Neural cell (in vitro differentiated cells): Measurements from ENCODE around the gene RAP1GAP2. TPM values are rescaled to one million over a fixed set of nuclear protein-coding genes. Genes with fewer than 3 reads are reported as not detected.

Experiments
- H2AFZ ChIP-seq: fragments of 200-600, 300-800 bp; sonication (generic), shearing (Covaris generic); 2 replicates; pipeline ENCODE4 v1.6.0; 2014; ENCODE audit warnings: low read depth, mild to moderate bottlenecking, antibody characterized with exemption, low read length, moderate library complexity
- H3F3A ChIP-seq: fragments of 200-600 bp; shearing (Covaris generic); 2 replicates; pipeline ENCODE4 v1.6.1; 2016; ENCODE audit warnings: mild to moderate bottlenecking, moderate library complexity, mixed read lengths, antibody characterized with exemption, low read length; ENCODE audit not compliant: insufficient read depth, poor library complexity, severe bottlenecking
- H3K27ac ChIP-seq: fragments of 200-600, 300-800 bp; sonication (generic), shearing (Covaris generic); 2 replicates; pipeline ENCODE4 v1.5.1; 2014; ENCODE audit warnings: mild to moderate bottlenecking, low read length, moderate library complexity
- H3K27me3 ChIP-seq: fragments of 300-800, 200-600 bp; sonication (generic), shearing (Covaris generic); 2 replicates; pipeline ENCODE4 v1.6.0; 2014; ENCODE audit warnings: mild to moderate bottlenecking, low read depth, low read length, moderate library complexity; ENCODE audit not compliant: insufficient read depth
- H3K36me3 ChIP-seq: fragments of 300-800, 200-600 bp; sonication (generic), shearing (Covaris generic); 2 replicates; pipeline ENCODE4 v1.5.1; 2014; ENCODE audit warnings: mild to moderate bottlenecking, antibody characterized with exemption, low read length, moderate library complexity; ENCODE audit not compliant: insufficient read depth
- H3K4me2 ChIP-seq: fragments of 300-800, 200-600 bp; sonication (generic), shearing (Covaris generic); 2 replicates; pipeline ENCODE4 v1.6.0; 2014; ENCODE audit warnings: mild to moderate bottlenecking, low read length
- H3K4me3 ChIP-seq: fragments of 300-800, 200-600 bp; sonication (generic), shearing (Covaris generic); 2 replicates; pipeline ENCODE4 v1.5.1; 2014; ENCODE audit warnings: mild to moderate bottlenecking, low read length, moderate library complexity
- H3K79me2 ChIP-seq: fragments of 200-600 bp; shearing (Covaris generic); replicated peaks from 2 replicates; pipeline ENCODE4 v1.6.0; 2014; ENCODE audit warnings: mild to moderate bottlenecking, low read length, moderate library complexity; ENCODE audit not compliant: insufficient read depth
- H3K9ac ChIP-seq: fragments of 300-800, 200-600 bp; sonication (generic), shearing (Covaris generic); 2 replicates; pipeline ENCODE4 v1.6.1; 2016; ENCODE audit warnings: mild to moderate bottlenecking, low read length, mixed read lengths
- H3K9me2 ChIP-seq: fragments of 200-600 bp; shearing (Covaris generic); 2 replicates; pipeline ENCODE4 v1.6.1; 2016; ENCODE audit warnings: mild to moderate bottlenecking, low read length, mixed read lengths; ENCODE audit not compliant: insufficient read depth
- H3K9me3 ChIP-seq: fragments of 200-600, 300-800 bp; sonication (generic), shearing (Covaris generic); 2 replicates; pipeline ENCODE4 v1.6.1; 2016; ENCODE audit warnings: mild to moderate bottlenecking, mixed run types, low read length, moderate library complexity, mixed read lengths
- H4K20me1 ChIP-seq: fragments of 200-600 bp; shearing (Covaris generic); 2 replicates; pipeline ENCODE4 v1.6.1; 2016; ENCODE audit warnings: mild to moderate bottlenecking, mixed run types; ENCODE audit not compliant: insufficient read depth
- EP300 ChIP-seq: fragments of 450-650 bp; conservative IDR thresholded peaks from 2 replicates; pipeline ENCODE4 v1.6.1; 2014; ENCODE audit warnings: antibody characterized with exemption, mild to moderate bottlenecking, moderate library complexity; ENCODE audit not compliant: poor library complexity, severe bottlenecking
- EZH2 ChIP-seq: fragments of 200-600, 300-800 bp; shearing (Covaris generic), sonication (generic); IDR thresholded peaks from 2 replicates; pipeline ENCODE4 v1.6.1; 2014; ENCODE audit warnings: antibody characterized with exemption, low read length, borderline replicate concordance, mild to moderate bottlenecking; ENCODE audit not compliant: insufficient read depth, poor library complexity, severe bottlenecking
- MXI1 ChIP-seq: fragments of 450-650 bp; conservative IDR thresholded peaks from 2 replicates; pipeline ENCODE4 v1.6.1; 2014; ENCODE audit warnings: antibody characterized with exemption, mild to moderate bottlenecking; ENCODE audit not compliant: poor library complexity, severe bottlenecking
- POLR2AphosphoS5 ChIP-seq: IDR thresholded peaks from 2 replicates; pipeline ENCODE4 v1.6.1; 2012
- RAD21 ChIP-seq: fragments of 450-650 bp; conservative IDR thresholded peaks from 2 replicates; pipeline ENCODE4 v1.6.1; 2014; ENCODE audit warnings: antibody characterized with exemption, mild to moderate bottlenecking, moderate library complexity
- SMC3 ChIP-seq: fragments of 450-650 bp; conservative IDR thresholded peaks from 2 replicates; pipeline ENCODE4 v1.6.1; 2014; ENCODE audit warnings: antibody characterized with exemption, mild to moderate bottlenecking, moderate library complexity; ENCODE audit not compliant: poor library complexity
- TAF1 ChIP-seq: IDR thresholded peaks from 2 replicates; pipeline ENCODE4 v1.6.1; 2012; ENCODE audit warnings: low read depth
- polyA plus RNA-seq: library from polyadenylated mRNA; depleted of rRNA; stranded (reverse); fragments of >200 nt; gene quantifications from 2 replicates; pipeline ENCODE4 v1.2.3, GENCODE V29; 2014
- TF ChIP-seq, protein P1 (sequence below): fragments of 450-650 bp; IDR thresholded peaks from 2 replicates; pipeline ENCODE4 v1.5.1; 2014; ENCODE audit warnings: antibody characterized with exemption, mild to moderate bottlenecking, moderate library complexity; ENCODE audit not compliant: poor library complexity, severe bottlenecking
- TF ChIP-seq, protein P2 (sequence below): IDR thresholded peaks from 2 replicates; pipeline ENCODE4 v1.6.1; 2012; ENCODE audit warnings: borderline replicate concordance

The RAP1GAP2 gene
- polyA plus RNA-seq, 1 donor from 2014 or later = 14.8 TPM

DNA sequence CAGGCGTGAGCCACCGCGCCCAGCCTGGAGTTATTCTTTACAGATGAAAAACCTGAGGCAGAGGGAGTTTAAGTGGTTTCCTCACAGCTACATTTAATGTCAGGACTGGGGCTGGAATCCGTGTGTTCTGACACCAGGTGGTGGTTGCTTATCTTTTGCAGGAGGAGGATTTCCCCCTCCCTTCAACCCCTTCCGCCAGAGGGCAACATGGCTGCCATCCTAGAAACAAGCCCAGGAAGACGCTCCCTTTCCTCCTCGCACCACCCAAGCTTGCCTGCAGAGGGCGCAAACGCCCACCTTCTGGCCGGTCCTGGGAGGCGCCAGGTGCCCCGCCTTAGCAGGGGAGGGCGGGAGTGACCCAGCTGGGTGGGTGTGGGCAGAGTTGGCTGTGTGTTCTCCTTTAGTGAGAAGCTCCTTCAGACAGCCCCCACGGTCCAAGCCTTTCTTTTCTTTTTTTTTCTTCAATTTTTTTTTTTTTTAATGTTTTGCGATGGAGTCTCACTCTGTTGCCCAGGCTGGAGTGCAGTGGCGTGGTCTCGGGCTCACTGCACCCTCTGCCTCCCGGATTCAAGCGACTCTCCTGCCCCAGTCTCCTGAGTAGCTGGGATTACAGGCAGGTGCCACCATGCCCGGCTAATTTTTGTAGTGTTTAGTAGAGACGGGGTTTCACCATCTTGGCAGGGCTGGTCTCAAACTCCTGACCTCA is 9.9 kb upstream of the RAP1GAP2 start:
- no peaks in the 10 kb centered on the region for H3K27me3 ChIP-seq
- H3K4me2 ChIP-seq = no peak overlapping the region
- H3K4me3 ChIP-seq = no peak overlapping the region
- no peak overlapping the region for H3K27ac ChIP-seq
- TF ChIP-seq, protein P1, sequence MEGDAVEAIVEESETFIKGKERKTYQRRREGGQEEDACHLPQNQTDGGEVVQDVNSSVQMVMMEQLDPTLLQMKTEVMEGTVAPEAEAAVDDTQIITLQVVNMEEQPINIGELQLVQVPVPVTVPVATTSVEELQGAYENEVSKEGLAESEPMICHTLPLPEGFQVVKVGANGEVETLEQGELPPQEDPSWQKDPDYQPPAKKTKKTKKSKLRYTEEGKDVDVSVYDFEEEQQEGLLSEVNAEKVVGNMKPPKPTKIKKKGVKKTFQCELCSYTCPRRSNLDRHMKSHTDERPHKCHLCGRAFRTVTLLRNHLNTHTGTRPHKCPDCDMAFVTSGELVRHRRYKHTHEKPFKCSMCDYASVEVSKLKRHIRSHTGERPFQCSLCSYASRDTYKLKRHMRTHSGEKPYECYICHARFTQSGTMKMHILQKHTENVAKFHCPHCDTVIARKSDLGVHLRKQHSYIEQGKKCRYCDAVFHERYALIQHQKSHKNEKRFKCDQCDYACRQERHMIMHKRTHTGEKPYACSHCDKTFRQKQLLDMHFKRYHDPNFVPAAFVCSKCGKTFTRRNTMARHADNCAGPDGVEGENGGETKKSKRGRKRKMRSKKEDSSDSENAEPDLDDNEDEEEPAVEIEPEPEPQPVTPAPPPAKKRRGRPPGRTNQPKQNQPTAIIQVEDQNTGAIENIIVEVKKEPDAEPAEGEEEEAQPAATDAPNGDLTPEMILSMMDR = peak; percentile 55
- TF ChIP-seq TAF1 (no peak), SMC3 (peak; percentile 25), RAD21 (peak; percentile 34)
- no peak overlapping the region for H2AFZ ChIP-seq
- no peaks in the 10 kb centered on the region for H3K36me3 ChIP-seq
- no peaks in the 10 kb centered on the region for H3K9me3 ChIP-seq
- H3F3A ChIP-seq = no peaks in the 10 kb centered on the region
- H3K9me2 ChIP-seq = no peaks in the 10 kb centered on the region
- H3K79me2 ChIP-seq = no peaks in the 10 kb centered on the region
- H3K9ac ChIP-seq = no peak overlapping the region
- no peaks in the 10 kb centered on the region for H4K20me1 ChIP-seq

DNA sequence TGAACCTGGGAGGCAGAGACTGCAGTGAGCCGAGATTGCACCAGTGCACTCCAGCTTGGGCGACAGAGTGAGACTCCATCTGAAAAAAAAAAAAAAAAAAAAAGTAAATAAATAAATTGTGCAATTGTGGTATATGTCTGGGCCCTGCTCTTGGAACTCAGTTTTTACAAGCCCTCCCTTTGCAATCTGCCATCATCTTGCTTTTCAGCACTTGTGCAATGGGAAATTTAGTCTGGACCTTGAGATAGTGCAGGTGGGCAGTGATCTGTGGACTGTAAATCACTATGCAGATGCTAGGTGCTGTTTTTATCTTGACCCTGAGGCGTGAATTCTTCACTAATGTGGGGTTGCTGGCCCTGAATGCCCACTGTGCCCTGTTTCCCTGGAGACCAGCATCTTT is 6.5 kb upstream of the RAP1GAP2 start:
- no peak overlapping the region for H3K4me3 ChIP-seq
- H3K79me2 ChIP-seq = no peaks in the 10 kb centered on the region
- no peak for TF ChIP-seq EZH2
- TF ChIP-seq, protein P1 = no peak
- no peak for TF ChIP-seq EP300
- no peak for TF ChIP-seq MXI1
- no peak for TF ChIP-seq POLR2AphosphoS5
- TF ChIP-seq RAD21 = no peak
- TF ChIP-seq SMC3 = no peak
- TF ChIP-seq, protein P2, sequence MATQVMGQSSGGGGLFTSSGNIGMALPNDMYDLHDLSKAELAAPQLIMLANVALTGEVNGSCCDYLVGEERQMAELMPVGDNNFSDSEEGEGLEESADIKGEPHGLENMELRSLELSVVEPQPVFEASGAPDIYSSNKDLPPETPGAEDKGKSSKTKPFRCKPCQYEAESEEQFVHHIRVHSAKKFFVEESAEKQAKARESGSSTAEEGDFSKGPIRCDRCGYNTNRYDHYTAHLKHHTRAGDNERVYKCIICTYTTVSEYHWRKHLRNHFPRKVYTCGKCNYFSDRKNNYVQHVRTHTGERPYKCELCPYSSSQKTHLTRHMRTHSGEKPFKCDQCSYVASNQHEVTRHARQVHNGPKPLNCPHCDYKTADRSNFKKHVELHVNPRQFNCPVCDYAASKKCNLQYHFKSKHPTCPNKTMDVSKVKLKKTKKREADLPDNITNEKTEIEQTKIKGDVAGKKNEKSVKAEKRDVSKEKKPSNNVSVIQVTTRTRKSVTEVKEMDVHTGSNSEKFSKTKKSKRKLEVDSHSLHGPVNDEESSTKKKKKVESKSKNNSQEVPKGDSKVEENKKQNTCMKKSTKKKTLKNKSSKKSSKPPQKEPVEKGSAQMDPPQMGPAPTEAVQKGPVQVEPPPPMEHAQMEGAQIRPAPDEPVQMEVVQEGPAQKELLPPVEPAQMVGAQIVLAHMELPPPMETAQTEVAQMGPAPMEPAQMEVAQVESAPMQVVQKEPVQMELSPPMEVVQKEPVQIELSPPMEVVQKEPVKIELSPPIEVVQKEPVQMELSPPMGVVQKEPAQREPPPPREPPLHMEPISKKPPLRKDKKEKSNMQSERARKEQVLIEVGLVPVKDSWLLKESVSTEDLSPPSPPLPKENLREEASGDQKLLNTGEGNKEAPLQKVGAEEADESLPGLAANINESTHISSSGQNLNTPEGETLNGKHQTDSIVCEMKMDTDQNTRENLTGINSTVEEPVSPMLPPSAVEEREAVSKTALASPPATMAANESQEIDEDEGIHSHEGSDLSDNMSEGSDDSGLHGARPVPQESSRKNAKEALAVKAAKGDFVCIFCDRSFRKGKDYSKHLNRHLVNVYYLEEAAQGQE = no peak
- TF ChIP-seq TAF1 = no peak
- no peak overlapping the region for H2AFZ ChIP-seq
- no peak overlapping the region for H3K4me2 ChIP-seq
- no peaks in the 10 kb centered on the region for H3K27me3 ChIP-seq
- H3K9me2 ChIP-seq = no peaks in the 10 kb centered on the region
- no peaks in the 10 kb centered on the region for H3F3A ChIP-seq
- H3K36me3 ChIP-seq = no peaks in the 10 kb centered on the region
- H4K20me1 ChIP-seq = no peaks in the 10 kb centered on the region
- H3K27ac ChIP-seq = no peak overlapping the region
- no peaks in the 10 kb centered on the region for H3K9me3 ChIP-seq
- no peak overlapping the region for H3K9ac ChIP-seq
